HCT116 (cell line): ENCODE measurements around the gene GSDMA. TPM values are rescaled to one million over a fixed set of nuclear protein-coding genes. Genes with fewer than 3 reads are reported as not detected.

Experiments
- ATAC-seq: fragments of 200-7000 bp; cut with Tn5 transposase; 2 replicates; pipeline ENCODE4 v1.9.1; 2020; ENCODE audit warnings: mild to moderate bottlenecking, moderate library complexity
- BruUV-seq: library from RNA; stranded (reverse); fragments of 400-500 nt; replicated peaks from 2 replicates; lab custom pipeline; 2021; lab: Mats Ljungman, UMichigan
- CTCF ChIA-PET: fragments of 300-600 bp; sonication (Branson Sonifier 250); formaldehyde crosslinking; loops from one replicate; lab custom pipeline; 2021; ENCODE audit warnings: antibody characterized with exemption; lab: Charles Lee
- POLR2A ChIA-PET: fragments of 300-600, 350-600 bp; sonication (Branson Sonifier 250); formaldehyde crosslinking; loops from one replicate; lab custom pipeline; 2021; ENCODE audit warnings: antibody characterized with exemption; lab: Charles Lee
- RAD21 ChIA-PET, 2 experiments: fragments of 300-600 bp; sonication (Branson Sonifier 250); formaldehyde crosslinking; loops; one replicate each; lab custom pipeline; 2023; ENCODE audit warnings: low total read pairs in 2 of 2; ENCODE audit not compliant: uncharacterized antibody in 2 of 2, unreplicated experiment in 2 of 2, low non-redundant PET in 1 of 2; lab: Charles Lee
- DNase-seq: peaks from one replicate; pipeline ENCODE4 v3.0.0-alpha.2; 2010; ENCODE audit warnings: low read depth, low spot score
- H2AFZ ChIP-seq: fragments of 200-600 bp; shearing (Covaris generic), sonication (generic); 2 replicates; pipeline ENCODE4 v1.6.1; 2017; ENCODE audit warnings: low read depth, mixed run types, mixed read lengths, antibody characterized with exemption, low read length; ENCODE audit not compliant: poor library complexity, severe bottlenecking
- H3K27ac ChIP-seq: 2 replicates; pipeline ENCODE4 v1.5.1; 2012; ENCODE audit warnings: low read depth, low read length
- H3K27me3 ChIP-seq: fragments of 200-600 bp; sonication (generic); 2 replicates; pipeline ENCODE4 v1.6.1; 2016; ENCODE audit warnings: mixed run types, low read length, mixed read lengths; ENCODE audit not compliant: insufficient read depth
- H3K36me3 ChIP-seq, 2 experiments: fragments of 200-500 bp in 1 of 2; fragments of 200-600 bp in 1 of 2; sonication (Bioruptor generic) in 1 of 2; sonication (generic) in 1 of 2; 2 replicates each; pipeline versions ENCODE4 v1.5.1 to v1.6.1; 2014 to 2016; ENCODE audit warnings: low read length in 2 of 2, inconsistent platforms in 1 of 2, mixed read lengths in 1 of 2, mixed run types in 1 of 2; ENCODE audit not compliant: insufficient read depth in 2 of 2, control insufficient read depth in 1 of 2
- H3K4me1 ChIP-seq, 2 experiments: fragments of 200-600 bp in 1 of 2; sonication (generic) in 1 of 2; 2 replicates each; pipeline versions ENCODE4 v1.5.1 to v1.6.1; 2012 to 2017; ENCODE audit warnings: low read length in 2 of 2, inconsistent platforms in 1 of 2, mild to moderate bottlenecking in 1 of 2, mixed read lengths in 1 of 2, mixed run types in 1 of 2, moderate library complexity in 1 of 2; ENCODE audit not compliant: insufficient read depth in 2 of 2, control insufficient read depth in 1 of 2
- H3K4me2 ChIP-seq: fragments of 200-600 bp; sonication (generic); 2 replicates; pipeline ENCODE4 v1.6.1; 2017; ENCODE audit warnings: mixed run types, low read length, mixed read lengths
- H3K4me3 ChIP-seq, 2 experiments: fragments of 200-600 bp in 1 of 2; sonication (generic) in 1 of 2; replicated peaks in 1 of 2; 2 replicates each; pipeline ENCODE4 v1.5.1; 2011 to 2016; ENCODE audit warnings: low read length in 2 of 2, control low read depth in 1 of 2, low read depth in 1 of 2, mild to moderate bottlenecking in 1 of 2, mixed read lengths in 1 of 2, mixed run types in 1 of 2
- H3K79me2 ChIP-seq: fragments of 200-600 bp; sonication (generic); 2 replicates; pipeline ENCODE4 v1.6.1; 2017; ENCODE audit warnings: mild to moderate bottlenecking, mixed run types, low read length, moderate library complexity, mixed read lengths; ENCODE audit not compliant: insufficient read depth
- H3K9ac ChIP-seq: fragments of 200-600 bp; sonication (generic); 2 replicates; pipeline ENCODE4 v1.6.1; 2016; ENCODE audit warnings: low read length, mixed read lengths
- H3K9me2 ChIP-seq: fragments of 200-600 bp; sonication (generic), shearing (Covaris generic); 2 replicates; pipeline ENCODE4 v1.6.1; 2017; ENCODE audit warnings: mixed run types, mild to moderate bottlenecking, moderate library complexity; ENCODE audit not compliant: insufficient read depth
- H3K9me3 ChIP-seq, 2 experiments: fragments of 200-500 bp in 1 of 2; fragments of 200-600 bp in 1 of 2; sonication (Bioruptor generic) in 1 of 2; sonication (generic) in 1 of 2; 2 replicates each; pipeline ENCODE4 v1.6.1; 2014 to 2017; ENCODE audit warnings: low read length in 2 of 2, mixed read lengths in 2 of 2, inconsistent platforms in 1 of 2, low read depth in 1 of 2, mild to moderate bottlenecking in 1 of 2, mixed run types in 1 of 2, moderate library complexity in 1 of 2; ENCODE audit not compliant: control insufficient read depth in 1 of 2, insufficient read depth in 1 of 2
- H4K20me1 ChIP-seq: fragments of 200-600 bp; sonication (generic), shearing (Covaris generic); 2 replicates; pipeline ENCODE4 v1.6.1; 2017; ENCODE audit warnings: mixed run types, mild to moderate bottlenecking, moderate library complexity; ENCODE audit not compliant: insufficient read depth
- EGR1 ChIP-seq: IDR thresholded peaks from 2 replicates; pipeline ENCODE4 v1.6.1; 2012; ENCODE audit warnings: low read depth
- ELF1 ChIP-seq: IDR thresholded peaks from 2 replicates; pipeline ENCODE4 v1.6.1; 2012; ENCODE audit warnings: low read depth, borderline replicate concordance
- POLR2A ChIP-seq: IDR thresholded peaks from 2 replicates; pipeline ENCODE4 v1.7.0; 2011; ENCODE audit warnings: borderline replicate concordance; ENCODE audit not compliant: insufficient read depth, insufficient read length; ENCODE audit errors: extremely low read depth
- POLR2AphosphoS5 ChIP-seq: IDR thresholded peaks from 2 replicates; pipeline ENCODE4 v1.6.1; 2011; ENCODE audit warnings: mild to moderate bottlenecking, low read depth, low read length, moderate library complexity
- TCF7L2 ChIP-seq: IDR thresholded peaks from 2 replicates; pipeline ENCODE4 v1.7.0; 2011; ENCODE audit warnings: borderline replicate concordance, inconsistent platforms; ENCODE audit not compliant: insufficient read depth, insufficient read length; ENCODE audit errors: extremely low read depth
- YY1 ChIP-seq: IDR thresholded peaks from 2 replicates; pipeline ENCODE4 v1.6.1; 2011; ENCODE audit warnings: low read length, low read depth, moderate library complexity, mild to moderate bottlenecking; ENCODE audit not compliant: insufficient replicate concordance; ENCODE audit errors: extremely low read depth
- intact Hi-C: fragments of 100-400 bp; cut with micrococcal nuclease; formaldehyde crosslinking; loops from 2 replicates; pipeline ENCODE4 v1.10.0; 2022
- total RNA-seq: library from RNA; stranded (reverse); gene quantifications from one replicate; pipeline ENCODE4 v1.2.1, GENCODE V29; 2021; ENCODE audit not compliant: unreplicated experiment
- TF ChIP-seq, protein P1 (sequence below): IDR thresholded peaks from 2 replicates; pipeline ENCODE4 v1.6.1; 2012; ENCODE audit warnings: low read depth

Gene GSDMA
- total RNA-seq, 1 experiment from 2014 or later, result not detected

- intact Hi-C loops, result loop anchor here (1.0 to 10.0 kb wide), 2 partner anchors 27 to 218 kb away; partner anchors contain the start of genes GRB7, MIEN1 and PSMD3
- BruUV-seq, result no TSS peak
Measured at GRCh38 chr17:39952680-39953470, 9.9 kb upstream of the GSDMA start.

More at GRCh38 chr17:39952680-39953470, 9.9 kb upstream of the GSDMA start:
- peak; percentile 90 for DNase-seq
- no peaks in the 10 kb centered on the region for H3K9me2 ChIP-seq
- ATAC-seq, result peak; percentile 95
- H3K4me2 ChIP-seq, result peak overlapping the region; percentile 89
- peak overlapping the region; percentile 56 for H3K27ac ChIP-seq
- H3K79me2 ChIP-seq, result no peaks in the 10 kb centered on the region
- TF ChIP-seq EGR1 (peak; percentile 76), YY1 (peak; percentile 50), TCF7L2 (no peak), POLR2AphosphoS5 (peak; percentile 74), ELF1 (no peak), POLR2A (no peak)
- TF ChIP-seq, protein P1, sequence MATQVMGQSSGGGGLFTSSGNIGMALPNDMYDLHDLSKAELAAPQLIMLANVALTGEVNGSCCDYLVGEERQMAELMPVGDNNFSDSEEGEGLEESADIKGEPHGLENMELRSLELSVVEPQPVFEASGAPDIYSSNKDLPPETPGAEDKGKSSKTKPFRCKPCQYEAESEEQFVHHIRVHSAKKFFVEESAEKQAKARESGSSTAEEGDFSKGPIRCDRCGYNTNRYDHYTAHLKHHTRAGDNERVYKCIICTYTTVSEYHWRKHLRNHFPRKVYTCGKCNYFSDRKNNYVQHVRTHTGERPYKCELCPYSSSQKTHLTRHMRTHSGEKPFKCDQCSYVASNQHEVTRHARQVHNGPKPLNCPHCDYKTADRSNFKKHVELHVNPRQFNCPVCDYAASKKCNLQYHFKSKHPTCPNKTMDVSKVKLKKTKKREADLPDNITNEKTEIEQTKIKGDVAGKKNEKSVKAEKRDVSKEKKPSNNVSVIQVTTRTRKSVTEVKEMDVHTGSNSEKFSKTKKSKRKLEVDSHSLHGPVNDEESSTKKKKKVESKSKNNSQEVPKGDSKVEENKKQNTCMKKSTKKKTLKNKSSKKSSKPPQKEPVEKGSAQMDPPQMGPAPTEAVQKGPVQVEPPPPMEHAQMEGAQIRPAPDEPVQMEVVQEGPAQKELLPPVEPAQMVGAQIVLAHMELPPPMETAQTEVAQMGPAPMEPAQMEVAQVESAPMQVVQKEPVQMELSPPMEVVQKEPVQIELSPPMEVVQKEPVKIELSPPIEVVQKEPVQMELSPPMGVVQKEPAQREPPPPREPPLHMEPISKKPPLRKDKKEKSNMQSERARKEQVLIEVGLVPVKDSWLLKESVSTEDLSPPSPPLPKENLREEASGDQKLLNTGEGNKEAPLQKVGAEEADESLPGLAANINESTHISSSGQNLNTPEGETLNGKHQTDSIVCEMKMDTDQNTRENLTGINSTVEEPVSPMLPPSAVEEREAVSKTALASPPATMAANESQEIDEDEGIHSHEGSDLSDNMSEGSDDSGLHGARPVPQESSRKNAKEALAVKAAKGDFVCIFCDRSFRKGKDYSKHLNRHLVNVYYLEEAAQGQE, result no peak
- peaks cover 13 to 21% of the 10 kb centered on the region in 2 experiments for H3K4me1 ChIP-seq
- H3K9ac ChIP-seq, result peak overlapping the region; percentile 49
- peak overlapping the region; percentile 37 to 55 for H3K4me3 ChIP-seq
- CTCF ChIA-PET, result interaction anchor here (0.6 kb wide), 2 partner anchors 317 to 346 kb away, joined by 3 to 4 read pairs; no protein-coding TSS in a partner anchor
- H2AFZ ChIP-seq, result peak overlapping the region; percentile 86
- H3K9me3 ChIP-seq, result no peaks in the 10 kb centered on the region
- no peaks in the 10 kb centered on the region for H3K36me3 ChIP-seq
- RAD21 ChIA-PET, result interaction anchor here (0.6 to 0.7 kb wide), 3 partner anchors 188 to 364 kb away, joined by 3 to 5 read pairs (median 3); partner anchors contain the start of gene CASC3 (in 1 of the 2)
- H4K20me1 ChIP-seq, result no peaks in the 10 kb centered on the region
- POLR2A ChIA-PET, result interaction anchor here (0.6 kb wide), 1 partner anchor 335 kb away, joined by 4 read pairs; no protein-coding TSS in a partner anchor
- H3K27me3 ChIP-seq, result no peaks in the 10 kb centered on the region
